GM12892 (cell line): Measurements from ENCODE around the gene KPNA1.

Experiments
- POLR2A ChIP-seq: IDR thresholded peaks from 2 replicates; pipeline ENCODE4 v1.6.1; 2011; ENCODE audit warnings: low read depth, low read length, control low read depth
- POLR2AphosphoS5 ChIP-seq: IDR thresholded peaks from 2 replicates; pipeline ENCODE4 v1.6.1; 2011; ENCODE audit warnings: low read depth, low read length, control low read depth

- TF ChIP-seq POLR2AphosphoS5 (no peak), POLR2A (no peak)
These were observed 117.5 kb downstream of the KPNA1 start for GRCh38 chr3:122397201-122397600.
